ENCODE measurements around the gene RETN.

RETN gene

DNA sequence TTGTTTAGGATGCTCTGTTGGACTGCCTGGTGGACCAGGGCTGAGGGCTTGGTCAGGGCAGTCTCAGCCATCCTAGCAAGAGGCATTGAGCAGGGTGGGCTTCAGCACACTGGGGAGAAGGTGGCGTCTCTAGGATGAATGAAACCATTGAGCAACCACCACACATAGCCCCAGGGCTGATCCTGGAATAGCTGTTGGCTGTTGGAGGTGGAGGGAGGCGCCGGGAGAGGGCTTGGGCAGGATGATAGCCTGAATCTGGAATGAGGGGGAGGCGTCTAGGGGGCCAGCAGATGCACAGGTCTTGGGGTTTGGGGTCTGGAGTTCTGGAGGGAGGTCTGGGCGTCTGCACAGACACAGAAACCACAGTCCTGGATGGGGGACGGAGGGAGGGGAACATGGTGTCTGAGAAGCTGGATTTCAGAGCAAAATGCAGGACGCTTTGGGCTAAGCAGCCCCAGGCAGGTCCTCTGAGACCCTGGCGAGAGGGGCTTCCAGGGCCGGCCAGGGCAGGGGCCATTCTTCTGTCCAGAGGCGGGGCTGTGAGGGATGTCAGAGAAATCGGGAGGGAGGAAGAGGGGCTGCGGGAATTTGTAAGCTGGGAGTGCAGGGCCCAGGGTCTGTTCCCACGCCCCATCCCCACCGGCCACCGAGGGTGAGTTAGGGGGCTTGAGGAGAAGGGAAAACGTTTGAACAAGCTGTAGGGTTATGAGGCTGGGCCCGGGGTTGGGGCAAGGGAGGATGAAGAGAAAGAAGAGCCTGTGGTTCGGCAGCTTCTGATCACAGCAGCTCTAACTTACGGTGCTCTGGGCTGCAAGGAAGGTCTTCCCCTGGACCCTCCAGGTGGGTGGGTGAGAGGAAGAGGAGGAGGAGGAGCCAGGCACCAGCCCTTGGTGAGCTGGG, 16.9 kb downstream of the RETN start:
- no peak for DNase-seq

DNA sequence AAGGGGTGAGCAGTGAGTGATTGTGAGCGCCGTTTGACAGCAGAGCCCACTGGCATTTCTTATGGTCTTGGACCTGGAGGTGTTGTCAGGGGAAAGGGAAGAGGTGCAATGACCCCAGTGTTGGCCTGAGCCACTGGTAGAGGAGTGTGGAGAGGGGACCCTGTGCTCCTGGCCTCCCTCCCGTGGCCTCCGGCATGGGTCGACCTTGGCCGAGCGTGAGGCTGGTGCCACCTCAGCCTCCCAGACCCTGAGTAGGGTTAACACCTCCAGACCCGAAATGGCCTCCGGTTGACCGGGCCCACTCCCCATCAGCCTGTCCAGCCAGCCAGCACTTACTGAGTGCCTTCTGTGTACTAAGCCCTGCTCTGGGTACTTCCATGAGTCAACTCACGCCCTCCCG, 18.3 kb downstream of the RETN start:
- DNase-seq: no peak

DNA sequence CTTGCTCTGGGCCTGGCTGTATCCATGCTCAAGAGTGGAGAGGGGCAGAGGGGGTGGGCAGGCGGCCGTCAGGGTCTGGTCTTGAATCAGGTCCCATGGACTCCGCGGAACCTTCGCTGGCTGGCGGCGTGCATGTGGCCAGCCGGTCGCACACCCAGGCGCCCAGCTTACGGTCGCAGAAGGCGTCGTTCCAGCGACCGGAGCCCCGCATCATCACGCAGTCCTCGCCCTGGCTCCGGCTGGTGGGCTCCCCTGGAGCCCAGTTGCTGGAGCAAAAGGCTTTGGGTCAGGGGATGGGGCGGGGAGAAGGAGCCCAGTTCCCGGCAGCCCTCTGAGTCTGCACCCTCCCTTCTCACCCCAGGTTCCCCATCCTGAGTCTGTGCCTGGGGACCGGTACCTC, 20.3 kb downstream of the RETN start:
- DNase-seq: no peak

DNA sequence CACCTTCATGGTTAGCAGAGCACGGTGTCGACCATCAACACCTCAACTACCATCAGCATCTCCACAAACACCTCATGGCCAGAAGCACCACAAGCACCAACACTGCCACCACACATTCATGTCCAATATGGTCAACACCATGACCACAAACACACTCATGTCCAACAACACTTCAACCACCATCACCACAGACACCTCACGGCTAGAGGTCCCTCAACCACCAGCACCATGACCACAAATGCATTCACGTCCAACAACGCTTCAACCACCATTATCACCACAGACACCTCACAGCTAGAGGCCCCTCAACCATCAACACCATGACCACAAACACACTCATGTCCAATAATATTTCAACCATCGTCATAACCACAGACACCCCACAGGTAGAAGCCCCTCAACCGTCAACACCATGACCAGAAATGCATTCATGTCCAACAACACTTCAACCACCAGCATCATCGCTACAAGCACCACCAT, 22.0 kb downstream of the RETN start:
- peak; percentile 36 for DNase-seq

DNA sequence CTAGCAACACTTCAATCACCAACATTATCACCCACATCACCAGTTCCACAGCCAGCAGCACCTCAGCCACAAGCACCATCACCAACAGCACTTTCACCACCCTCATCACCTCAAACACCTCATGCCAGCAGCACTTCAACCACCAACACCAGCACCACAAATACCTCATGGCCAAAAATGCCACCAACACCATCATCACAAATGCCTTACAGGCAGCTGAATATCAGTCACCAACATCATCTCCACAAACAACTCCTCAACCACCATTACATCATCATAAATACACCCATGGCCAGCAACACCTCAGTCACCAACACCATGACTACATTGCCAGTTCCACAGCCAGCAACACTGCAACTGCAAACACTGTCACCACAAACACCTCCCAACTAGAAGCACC, 22.6 kb downstream of the RETN start:
- peak; percentile 41 for DNase-seq

DNA sequence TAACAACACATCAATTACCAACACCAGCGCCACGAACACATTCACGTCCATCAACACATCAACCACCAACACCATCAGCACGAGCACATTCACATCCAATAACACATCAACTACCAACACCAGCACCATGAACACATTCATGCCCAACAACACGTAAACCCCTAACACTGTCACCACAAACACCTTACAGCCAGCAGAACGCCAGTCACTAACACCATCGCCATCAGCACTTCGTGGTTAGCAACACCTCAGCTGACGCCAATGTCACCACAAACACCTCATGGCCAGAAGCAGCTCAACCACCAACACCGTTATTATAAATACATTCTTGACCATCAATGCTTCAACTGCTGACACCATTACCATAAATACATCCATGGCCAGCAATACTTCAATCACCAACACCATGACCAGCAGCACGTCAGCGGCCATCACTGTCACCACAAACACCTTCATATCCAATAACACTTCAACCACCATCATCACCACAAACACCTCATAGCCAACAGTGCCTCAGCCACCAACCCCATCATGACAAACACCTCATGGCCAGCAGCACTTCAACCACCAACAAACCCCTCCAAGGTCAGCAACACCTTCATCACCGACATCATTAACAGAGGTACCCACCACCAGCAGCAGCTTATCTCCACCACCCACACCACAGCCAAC, 23.7 kb downstream of the RETN start:
- peak; percentile 54 for DNase-seq

DNA sequence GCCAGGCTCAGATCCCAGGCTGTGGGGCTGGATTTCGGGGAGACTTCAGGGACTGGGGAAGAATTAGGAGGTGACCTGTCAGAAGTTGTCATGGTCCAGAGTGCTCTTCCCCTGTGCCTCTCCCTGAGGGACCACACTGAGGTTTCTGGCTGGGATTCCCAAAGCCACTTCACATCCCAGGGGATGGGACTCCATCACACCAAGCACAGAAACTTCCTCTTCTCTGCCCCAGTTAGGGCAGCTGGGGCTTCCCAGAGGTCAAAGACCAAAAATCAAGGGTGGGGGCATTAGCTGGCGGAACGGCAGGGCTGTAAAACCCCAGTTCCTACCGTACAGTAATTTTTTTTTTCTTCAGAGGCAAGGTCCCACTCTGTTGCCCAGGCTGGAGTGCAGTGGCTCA, 25.6 kb downstream of the RETN start:
- no peak for DNase-seq

DNA sequence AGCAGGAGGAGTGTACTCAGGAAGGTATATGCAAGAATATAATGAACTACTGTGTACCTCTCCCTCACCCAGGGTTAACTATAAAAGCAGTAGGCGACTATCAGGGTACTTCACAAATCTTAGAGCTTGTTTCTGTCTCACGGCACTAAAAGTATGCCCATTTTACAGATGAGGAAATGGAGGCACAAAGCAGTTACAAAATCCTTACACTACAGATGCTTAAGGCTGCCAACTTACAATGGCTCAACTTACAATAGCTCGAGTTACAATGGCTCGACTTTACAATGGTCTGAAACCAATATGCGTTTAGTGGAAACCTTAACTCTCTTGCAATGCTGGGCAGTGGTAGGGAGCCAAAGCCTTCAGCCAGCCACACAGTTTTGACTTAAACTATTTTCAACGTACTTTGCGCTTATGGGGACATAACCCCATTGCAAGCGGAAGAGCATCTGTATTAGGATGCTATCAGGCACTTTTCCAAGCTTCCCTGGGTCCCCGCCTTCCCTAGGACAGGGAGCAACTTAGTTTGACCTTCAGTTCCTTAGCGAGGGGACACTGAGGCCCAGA, 29.0 kb downstream of the RETN start:
- no peak for DNase-seq

DNA sequence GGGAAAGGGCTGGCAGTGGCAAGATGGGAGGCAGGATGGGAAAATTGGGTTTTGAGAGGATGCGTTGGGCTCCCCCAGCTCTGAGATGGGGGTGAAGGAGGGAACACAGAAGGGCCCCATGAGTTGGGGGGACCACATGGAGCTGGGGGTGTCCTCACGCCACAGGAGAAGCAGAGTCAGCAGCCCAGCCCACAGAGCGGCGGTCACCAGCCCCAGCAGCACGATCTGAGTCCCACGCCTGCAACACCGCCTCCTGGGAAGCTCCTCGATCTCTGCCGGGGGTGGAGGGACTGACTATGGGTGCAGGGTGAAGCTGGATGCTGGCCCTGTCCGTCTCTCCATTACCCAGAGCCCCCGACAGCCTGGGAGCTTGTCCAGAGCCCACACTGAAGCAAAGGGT, 29.7 kb downstream of the RETN start:
- no peak for DNase-seq

DNA sequence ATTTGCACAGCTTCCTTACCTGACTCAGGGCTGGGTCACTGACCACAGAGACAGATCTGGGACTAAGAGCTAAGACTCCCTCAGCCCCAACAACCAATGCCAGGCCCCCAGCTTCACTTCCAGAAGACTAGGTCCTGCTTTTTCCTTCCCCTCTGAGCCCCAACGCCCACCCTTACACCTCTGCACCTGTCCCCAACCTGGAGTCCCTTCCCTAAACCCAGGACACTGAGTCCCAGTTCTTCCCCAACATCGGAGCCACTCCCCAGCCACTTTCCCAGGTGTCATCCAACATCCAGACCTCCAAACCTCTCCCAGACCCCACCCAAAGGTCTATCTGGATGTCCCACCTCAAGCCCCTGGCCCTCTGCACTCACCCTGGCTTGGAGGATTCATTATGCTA, 30.2 kb downstream of the RETN start:
- DNase-seq: no peak

DNA sequence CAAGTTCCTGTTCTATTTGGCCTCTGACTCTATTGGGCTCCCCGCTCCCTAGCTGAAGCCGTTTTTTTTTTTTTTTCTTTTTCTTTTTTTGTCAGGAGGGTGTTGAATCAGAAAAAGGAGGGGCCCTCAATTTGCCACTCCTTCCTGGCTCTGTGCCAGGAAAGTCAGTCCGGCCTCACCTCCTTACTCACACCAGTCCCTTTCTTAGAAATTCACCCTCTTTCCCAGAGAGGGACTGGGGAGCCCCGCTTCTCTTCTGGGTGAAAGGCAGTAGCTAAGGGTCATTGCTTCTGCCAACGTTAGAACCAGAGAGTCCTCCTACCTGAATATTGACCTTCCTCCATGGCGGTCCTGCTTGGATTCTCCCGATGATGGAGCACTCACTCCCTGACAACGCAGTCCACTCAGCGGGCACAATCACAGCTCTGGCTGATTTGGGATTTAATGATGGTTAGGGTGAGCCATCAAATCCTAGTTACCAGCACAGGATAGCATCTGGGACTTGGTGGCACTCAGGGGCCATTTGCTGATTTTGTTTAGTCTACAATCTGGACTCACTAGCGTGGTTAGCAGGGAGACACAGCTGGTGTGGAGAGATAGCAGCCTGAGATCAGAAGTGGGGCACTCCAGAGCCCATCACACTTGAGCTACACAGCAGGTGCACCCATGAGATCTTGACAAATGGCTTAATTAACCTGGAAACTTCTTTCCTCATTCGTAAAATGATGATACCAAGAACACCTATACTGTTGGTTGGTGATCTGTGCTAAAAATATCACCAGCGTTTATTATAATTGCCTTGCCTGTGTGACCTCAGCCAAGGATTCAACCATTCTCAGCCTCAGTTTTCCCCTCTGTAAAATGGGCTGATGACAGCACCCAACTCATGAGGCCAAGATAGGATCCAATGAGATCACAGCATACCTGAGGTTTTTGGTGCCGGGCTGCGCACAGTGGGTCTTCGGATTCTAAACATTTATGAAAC, 30.9 kb downstream of the RETN start:
- DNase-seq: peak; percentile 23

DNA sequence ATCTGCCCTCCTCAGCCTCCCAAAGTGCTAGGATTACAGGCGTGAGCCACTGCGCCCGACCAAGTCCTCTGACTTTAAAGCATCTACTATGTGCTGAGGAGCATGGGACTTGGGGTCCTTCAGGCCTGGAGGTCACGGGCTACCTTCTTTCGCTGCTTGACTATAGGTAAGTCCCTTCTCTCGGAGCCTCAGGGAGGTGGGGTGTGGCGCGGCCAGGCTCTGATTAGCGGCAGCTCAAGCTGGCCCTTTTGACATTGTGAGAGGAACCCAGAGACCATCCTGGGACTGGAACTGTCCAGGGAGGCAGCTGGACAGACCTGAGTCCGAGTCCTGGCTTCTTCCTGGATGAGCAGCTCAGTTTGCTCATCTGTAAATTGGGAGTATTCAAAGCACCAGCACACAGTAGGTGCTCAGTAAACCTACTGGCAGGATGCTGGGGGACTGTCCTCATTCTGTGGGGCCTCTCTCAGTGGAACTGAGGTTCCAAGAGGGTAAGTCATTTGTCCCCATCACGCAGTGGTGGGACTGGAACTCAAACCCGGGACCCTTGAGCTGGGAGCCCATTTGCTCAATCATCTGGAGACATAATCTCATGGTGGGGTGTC, 32.3 kb downstream of the RETN start:
- no peak for DNase-seq

DNA sequence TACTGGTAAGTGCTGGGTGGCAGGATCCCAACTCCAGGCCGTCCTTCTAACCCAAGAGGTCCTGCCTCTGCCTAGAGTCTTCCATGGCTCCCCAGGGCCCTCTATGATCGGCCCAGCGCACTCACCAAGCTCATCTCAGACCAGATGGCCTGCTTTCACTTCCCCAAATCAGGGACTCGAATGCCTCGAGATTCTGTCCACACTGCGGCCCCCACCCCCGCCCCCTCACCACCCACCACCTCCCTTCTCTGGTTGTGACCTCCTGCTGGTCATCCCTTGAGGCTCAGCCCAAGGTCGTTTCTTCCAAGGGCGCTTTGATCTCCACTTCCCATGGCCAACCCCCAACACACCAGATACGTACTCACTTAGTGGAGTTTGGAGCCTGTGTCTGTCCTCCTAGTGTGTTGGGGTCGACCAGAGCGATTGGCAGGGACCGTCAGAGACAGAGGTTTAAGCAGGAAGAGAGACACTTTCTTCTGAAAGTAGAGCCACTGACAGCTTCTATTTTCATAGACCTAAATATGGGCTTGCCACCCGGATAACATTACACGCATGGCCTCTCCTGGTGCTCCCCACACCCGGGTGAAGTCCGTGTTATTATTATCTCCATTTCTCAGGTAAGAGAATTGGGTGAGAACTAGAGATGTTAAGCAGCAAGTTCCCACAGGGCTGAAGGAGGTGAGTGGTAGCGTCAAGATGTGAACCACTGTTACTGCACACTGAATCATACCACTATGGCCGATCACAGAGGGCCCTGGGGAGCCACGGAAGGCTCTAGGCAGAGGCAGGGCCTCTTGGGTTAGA, 33.0 kb downstream of the RETN start, which contains the start of gene FCER2:
FCER2 (minus strand) TSS at position 478 of the 804 bp plus-strand sequence. CDS start 2,371 bp downstream, outside the sequence.
- DNase-seq: peak; percentile 64

DNA sequence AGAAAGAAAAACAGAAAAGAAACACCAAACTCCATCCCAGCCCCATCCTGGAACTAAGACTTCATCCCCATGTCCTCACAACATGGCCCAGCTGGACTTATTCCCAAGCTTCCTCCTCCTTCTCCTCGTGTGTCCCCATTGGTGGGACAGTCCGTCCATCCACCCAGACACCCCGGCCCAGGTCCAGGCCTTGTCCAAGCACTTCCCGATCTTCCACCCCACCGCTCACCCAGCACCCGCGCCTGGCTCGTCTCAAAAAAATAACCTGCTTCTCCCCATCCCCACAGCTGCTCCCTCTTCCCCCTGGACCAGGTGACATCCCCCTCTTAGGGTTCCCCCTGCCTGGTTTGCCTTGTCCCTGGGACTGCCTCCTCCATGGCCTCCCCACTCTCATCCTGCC, 34.5 kb downstream of the RETN start:
- no peak for DNase-seq

DNA sequence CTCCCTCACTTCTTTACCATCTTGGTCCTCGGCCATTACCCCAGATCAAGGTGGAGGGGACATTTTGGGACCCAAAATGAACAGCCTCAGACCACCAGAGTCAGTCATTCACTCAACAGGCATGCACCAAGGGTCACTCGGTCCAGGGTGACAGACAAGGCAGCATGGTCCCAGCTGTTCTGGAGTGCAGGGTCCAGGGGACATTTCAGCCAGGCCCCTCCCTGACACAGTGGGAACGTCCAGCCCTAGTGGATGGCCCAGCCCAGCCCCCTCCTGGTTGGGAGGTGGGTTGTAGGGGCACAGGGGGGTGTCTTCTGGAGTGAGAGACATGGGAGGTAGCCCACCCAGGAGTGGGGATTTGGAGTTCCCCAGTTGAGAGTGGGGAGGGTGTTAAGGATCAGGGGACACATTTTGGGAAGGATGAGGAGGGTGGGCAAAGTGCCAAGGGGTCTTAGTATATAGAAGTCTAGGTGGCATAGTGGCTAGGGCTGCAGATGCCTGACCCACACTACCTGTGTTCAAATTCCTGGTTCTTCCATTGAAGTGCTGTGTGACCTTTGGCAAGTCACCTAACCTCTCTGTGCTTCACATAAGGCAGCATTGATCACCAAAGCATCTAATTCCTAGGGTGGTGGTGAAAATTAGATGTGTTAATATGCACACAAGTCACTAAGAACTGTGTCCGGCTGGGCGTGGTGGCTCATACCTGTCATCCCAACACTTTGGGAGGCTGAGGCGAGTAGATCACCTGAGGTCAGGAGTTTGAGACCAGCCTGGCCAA, 35.6 kb downstream of the RETN start:
- DNase-seq: no peak

DNA sequence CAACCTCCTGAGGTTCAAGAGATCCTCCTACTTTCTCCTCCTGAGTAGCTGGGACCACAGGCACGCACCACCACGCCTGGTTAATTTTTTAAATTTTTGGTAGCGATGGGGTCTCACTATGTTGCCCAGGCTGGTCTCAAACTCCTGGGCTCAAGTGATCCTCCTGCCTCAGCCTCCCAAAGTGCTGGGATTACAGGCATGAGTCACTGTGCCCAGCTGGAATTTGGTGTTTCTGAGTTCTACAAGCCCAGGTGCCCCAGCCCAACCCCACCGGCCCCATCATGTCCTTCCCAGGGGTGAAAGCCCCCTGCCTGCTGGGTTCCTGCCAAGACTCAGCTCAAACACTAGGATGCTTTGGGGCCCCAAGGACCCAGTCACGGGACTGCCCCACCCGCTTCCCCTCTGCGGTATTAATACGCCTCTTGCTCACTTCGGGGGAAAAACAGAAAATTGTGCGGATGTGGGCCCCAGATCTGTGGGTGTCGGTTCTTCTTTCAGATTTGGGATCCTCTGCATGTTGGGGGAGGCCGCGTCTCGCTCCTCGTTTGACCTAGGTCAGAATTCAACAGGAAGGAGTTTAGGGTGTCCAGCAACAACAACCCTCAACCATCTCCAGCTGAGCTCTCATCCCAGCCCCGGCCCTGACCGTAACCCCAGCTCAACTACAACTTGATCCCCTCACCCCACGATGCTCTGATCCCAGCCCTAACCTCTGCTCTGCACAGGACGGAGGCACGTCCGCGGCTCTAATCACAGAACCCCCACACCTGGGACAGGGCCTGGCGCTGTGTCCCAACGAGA, 36.7 kb downstream of the RETN start:
- DNase-seq: peak; percentile 83

DNA sequence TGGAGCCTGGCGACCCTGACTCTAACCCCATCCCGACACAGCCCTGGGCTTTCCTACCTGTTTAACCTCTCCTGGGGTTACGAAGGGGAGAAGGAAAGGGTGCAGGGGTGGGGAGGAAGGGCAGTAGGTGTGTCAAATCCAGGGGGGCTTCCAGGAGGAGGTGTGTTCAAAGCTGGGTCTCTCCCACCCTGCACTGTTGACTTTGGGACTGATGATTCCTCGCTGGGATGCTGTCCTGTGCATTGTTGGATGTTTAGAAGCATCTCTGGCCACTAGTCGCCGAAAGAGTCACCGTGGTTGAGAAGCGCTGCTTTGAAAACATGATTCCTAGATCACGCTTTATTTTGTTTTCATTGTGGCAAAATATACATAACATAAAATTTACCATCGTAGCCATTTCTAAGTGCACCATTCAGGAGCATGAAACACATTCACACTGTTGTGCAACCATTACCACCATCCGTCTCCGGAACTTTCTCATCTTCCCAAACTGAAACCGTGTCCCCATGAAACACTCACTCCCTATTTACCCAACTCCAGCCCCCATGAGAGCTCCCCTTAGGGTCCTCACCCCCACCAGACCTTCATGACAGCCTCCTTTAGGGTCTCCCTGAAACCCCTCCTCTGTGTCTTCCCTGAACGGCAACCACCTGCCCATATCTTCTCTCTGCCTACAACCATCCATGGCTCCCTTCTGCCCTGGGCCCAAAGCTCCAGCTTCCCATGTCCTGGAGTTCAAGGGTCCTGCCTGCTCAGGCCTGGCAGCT, 37.5 kb downstream of the RETN start:
- DNase-seq: no peak

DNA sequence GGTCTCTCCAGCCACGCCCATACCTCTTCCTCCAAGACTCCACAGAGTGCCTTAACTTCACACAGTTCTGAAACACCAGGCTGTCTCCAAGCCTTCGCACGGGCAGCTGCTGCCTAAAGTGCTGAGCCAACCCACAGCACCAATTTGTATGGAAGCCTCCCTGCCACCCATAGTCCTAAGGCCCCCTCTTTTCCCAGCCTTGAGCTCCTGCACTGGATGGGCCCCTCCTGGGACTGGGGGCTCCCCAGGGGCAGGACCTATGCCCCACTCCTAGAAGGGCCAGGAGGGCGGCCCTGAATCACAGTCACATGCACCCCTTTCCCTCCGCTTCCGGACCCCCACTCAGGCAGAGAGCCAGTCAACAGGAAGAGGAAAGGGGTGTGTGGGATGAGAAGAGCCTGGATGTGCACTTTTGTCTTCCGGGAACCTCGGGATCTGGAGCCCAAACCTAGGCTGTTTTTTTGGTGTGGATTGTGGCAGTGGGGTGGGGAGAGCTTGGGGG, 38.2 kb downstream of the RETN start:
- no peak for DNase-seq

Data from CD4-positive, alpha-beta T cell treated with Interferon gamma for 1 hour (primary cell).